Measurements from ENCODE around the gene KIAA1210. TPM values are rescaled to one million over a fixed set of nuclear protein-coding genes. Genes with fewer than 3 reads are reported as not detected.

The KIAA1210 gene
- total RNA-seq: not detected in 2 replicates

GRCh38 chrX:119127650-119128049 lies at the start of gene KIAA1210:
TSS of gene KIAA1210 (minus strand) at chrX:119127812. CDS start at chrX:119123642, 4,170 bp downstream.

GRCh38 chrX:119072744-119073143 lies 54.9 kb downstream of the KIAA1210 start, which contains the start of gene CT47C1:
TSS of gene CT47C1 (plus strand) at chrX:119072993. CDS start at chrX:119073226, 233 bp downstream.

Other genes with a start within 250 kb of the KIAA1210 start
- 0.34 and 1.7 TPM in 2 replicates for gene LONRF3, start 153.2 kb downstream of the KIAA1210 start, total RNA-seq
- not detected in 2 replicates for gene CT47C1, start 54.8 kb downstream of the KIAA1210 start, total RNA-seq
- 93.6 and 119 TPM in 2 replicates for gene PGRMC1, start 108.5 kb upstream of the KIAA1210 start, total RNA-seq